SK-N-SH treated with all-trans-retinoic acid at 6 μM for 48 hours (cell line): ENCODE measurements around the gene MYO5B.

ENCODE experiments used
- CREB5 ChIP-seq: fragments of 250-450 bp; sonication (Bioruptor Pico); IDR thresholded peaks from 2 replicates; pipeline ENCODE4 v1.5.1; 2020; ENCODE audit warnings: low read depth, mild to moderate bottlenecking, moderate library complexity
- RARB ChIP-seq: fragments of 250-450 bp; sonication (Bioruptor Pico); IDR thresholded peaks from 2 replicates; pipeline ENCODE4 v1.8.0; 2021; ENCODE audit warnings: mild to moderate bottlenecking, moderate library complexity
- TCF4 ChIP-seq: fragments of 250-450 bp; sonication (Bioruptor Pico); IDR thresholded peaks from 2 replicates; pipeline ENCODE4 v1.8.0; 2021; ENCODE audit warnings: mild to moderate bottlenecking, moderate library complexity, borderline replicate concordance
- ZNF565 ChIP-seq: fragments of 450-650 bp; formaldehyde crosslinking; conservative IDR thresholded peaks from 2 replicates; pipeline ENCODE4 v1.5.0; 2020; ENCODE audit warnings: low read depth, mild to moderate bottlenecking, moderate library complexity
- ZNF8 ChIP-seq: fragments of 450-650 bp; formaldehyde crosslinking; IDR thresholded peaks from 2 replicates; pipeline ENCODE4 v1.5.0; 2020; ENCODE audit warnings: mild to moderate bottlenecking, moderate library complexity

- TF ChIP-seq ZNF8 (CRISPR knock-in tag): no peak
- no peak for TF ChIP-seq TCF4
- no peak for TF ChIP-seq ZNF565
- no peak for TF ChIP-seq CREB5 (CRISPR knock-in tag)
- no peak for TF ChIP-seq RARB (CRISPR knock-in tag)
Measured at GRCh38 chr18:49804096-49804495, 390.9 kb downstream of the MYO5B start.
